22Rv1 (cell line): Measurements from ENCODE around the gene CCDC80.

Experiments used
- CTCF ChIP-seq: fragments of 450-650 bp; IDR thresholded peaks from 2 replicates; pipeline ENCODE4 v1.5.1; 2017; ENCODE audit warnings: mild to moderate bottlenecking
- ZFX ChIP-seq: fragments of 450-650 bp; IDR thresholded peaks from 2 replicates; pipeline ENCODE4 v1.6.1; 2017; ENCODE audit warnings: antibody characterized with exemption, borderline replicate concordance

GRCh38 chr3:112681822-112682325, 40.9 kb upstream of the CCDC80 start:
- TF ChIP-seq CTCF = no peak
- TF ChIP-seq ZFX = no peak
